AG09319 (cell line): Measurements from ENCODE around the gene ZRANB3.
"Not testable (repeated sequence)": the region's sequence is repeated elsewhere in the genome, so short reads cannot be mapped to it uniquely, and the experiment has no call there.

Experiments used
- DNase-seq: peaks from one replicate; pipeline ENCODE4 v3.0.0-alpha.2; 2010; ENCODE audit warnings: low read depth; ENCODE audit errors: extremely low read depth
- TF ChIP-seq, protein P1 (sequence below): IDR thresholded peaks from 2 replicates; pipeline ENCODE4 v1.5.1; 2011; ENCODE audit warnings: low read depth, mild to moderate bottlenecking, inconsistent platforms, low read length, moderate library complexity

ZRANB3 gene

DNA sequence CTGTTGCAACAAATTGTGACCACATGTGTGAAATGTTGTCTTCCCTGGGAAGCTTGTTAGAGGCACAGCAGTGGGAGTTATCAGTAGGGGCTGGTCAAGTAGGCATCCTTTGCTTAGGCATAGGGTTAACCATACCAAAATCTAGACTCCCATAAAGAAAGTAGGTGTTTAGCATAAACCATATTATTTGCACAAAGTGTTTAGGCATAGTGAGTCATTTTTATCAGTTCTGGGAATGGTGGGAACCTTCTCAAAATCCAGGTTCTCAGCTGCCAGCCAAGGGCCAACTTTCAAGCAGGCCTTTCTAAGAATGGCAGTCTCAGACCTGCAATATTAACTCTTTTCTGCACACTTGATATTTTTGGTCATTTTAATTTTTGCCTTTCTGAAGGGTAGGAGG lies 390.4 kb downstream of the ZRANB3 start:
- DNase-seq, result no peak
- TF ChIP-seq, protein P1, sequence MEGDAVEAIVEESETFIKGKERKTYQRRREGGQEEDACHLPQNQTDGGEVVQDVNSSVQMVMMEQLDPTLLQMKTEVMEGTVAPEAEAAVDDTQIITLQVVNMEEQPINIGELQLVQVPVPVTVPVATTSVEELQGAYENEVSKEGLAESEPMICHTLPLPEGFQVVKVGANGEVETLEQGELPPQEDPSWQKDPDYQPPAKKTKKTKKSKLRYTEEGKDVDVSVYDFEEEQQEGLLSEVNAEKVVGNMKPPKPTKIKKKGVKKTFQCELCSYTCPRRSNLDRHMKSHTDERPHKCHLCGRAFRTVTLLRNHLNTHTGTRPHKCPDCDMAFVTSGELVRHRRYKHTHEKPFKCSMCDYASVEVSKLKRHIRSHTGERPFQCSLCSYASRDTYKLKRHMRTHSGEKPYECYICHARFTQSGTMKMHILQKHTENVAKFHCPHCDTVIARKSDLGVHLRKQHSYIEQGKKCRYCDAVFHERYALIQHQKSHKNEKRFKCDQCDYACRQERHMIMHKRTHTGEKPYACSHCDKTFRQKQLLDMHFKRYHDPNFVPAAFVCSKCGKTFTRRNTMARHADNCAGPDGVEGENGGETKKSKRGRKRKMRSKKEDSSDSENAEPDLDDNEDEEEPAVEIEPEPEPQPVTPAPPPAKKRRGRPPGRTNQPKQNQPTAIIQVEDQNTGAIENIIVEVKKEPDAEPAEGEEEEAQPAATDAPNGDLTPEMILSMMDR, result no peak

DNA sequence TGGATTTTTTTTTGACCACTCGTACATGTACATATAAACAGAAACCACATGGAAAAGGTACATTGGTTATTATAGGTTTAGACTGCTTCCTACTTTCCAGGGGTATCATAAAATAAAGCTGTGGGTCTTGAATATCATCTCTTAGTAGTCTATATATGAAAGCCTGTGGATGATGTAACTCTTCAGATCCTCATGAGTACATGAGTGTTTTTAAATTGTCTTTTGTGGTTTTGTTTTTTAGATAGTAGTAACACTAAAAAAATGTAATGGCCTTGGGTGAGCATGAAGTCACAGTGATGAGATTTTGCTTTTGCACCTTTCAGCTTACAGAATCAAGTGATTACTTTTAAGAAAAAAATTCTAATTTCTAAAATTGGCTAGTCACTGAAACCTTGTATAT lies 398.7 kb downstream of the ZRANB3 start:
- TF ChIP-seq, protein P1, result no peak
- DNase-seq, result no peak

GRCh38 chr2:135130751-135131150 lies 400.3 kb downstream of the ZRANB3 start:
- no peak for DNase-seq
- TF ChIP-seq, protein P1, result no peak

GRCh38 chr2:135125940-135126339 lies 405.1 kb downstream of the ZRANB3 start:
- TF ChIP-seq, protein P1, result no peak
- DNase-seq, result no peak

DNA sequence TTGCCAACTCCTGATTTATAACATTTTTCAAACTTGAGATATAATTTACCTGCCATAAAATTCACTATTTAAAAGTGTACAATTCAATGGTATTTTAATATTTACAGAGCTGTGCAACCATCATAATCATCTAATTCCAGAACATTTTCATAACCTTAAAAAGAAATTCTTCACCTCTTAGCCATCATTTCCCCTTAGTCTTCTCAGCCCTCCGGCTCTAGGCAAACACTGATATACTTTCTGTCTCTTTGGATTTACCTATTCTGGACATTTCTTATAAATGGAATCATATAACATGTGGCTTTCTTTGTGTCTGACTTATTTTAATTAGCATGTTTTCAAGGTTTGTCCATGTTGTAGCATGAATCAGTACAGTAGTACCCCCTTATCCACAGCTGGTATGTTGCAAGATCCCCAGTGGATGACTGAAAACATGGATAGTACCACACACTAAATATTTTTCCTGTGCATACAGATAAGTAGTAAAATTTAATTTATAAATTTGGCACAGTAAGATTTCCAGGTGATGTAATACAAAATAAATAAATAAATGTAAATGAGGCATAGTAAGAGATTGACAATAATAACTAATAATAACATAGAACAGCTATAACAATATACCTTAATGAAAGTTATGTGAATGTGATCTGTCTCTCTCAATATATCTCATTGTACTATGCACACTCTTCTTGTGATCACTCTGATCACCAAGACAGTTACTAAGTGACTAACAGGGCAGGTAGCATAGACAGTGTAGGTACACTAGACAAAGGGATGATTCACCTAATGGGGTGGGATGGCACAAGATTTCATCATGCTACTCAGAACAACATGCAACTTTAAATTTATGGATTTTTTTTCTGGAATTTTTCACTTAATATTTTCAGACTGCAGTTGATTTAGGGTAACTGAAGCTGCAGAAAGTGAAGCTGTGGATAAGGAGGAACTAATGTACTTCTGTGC lies 405.8 kb downstream of the ZRANB3 start:
- no peak for DNase-seq
- TF ChIP-seq, protein P1, result no peak

DNA sequence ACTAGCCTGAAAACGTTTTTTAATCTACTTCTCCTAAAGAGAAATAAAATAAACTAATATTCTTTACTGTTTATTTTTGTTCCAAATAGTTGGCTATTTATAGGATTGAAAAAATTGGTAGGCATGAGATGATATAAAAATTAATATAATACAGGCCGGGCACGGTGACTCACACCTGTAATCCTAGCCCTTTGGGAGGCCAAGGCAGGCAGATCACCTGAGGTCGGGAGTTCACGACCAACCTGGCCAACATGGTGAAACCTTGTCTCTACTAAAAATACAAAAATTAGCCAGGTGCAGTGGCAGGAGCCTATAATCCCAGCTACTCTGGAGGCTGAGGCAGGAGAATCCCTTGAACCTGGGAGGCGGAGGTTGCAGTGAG lies 409.4 kb downstream of the ZRANB3 start:
- not testable (repeated sequence) for DNase-seq

- no peak for DNase-seq
- TF ChIP-seq, protein P1, result no peak
These were observed 409.9 kb downstream of the ZRANB3 start for GRCh38 chr2:135121016-135121657.

DNA sequence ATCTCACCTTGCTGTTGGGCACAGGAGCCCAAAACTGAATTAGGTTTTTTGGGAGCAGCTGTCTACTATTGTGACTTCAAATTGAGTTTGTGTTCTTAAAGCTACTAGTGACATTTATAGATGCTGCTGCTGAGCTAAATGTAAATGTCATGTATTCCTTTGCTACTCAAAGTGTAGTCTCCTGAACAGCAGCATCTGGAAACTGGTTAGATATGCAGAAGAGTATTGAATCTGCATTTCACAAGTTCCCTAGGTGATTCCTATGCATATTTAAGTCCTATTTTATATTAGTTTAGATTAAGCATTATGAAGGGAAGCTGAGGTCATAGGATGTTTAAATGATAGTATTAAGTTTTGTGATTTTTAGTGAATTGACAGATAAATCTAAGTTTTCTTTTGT lies 411.4 kb downstream of the ZRANB3 start:
- TF ChIP-seq, protein P1, result no peak

More for the DNA sequence above, 411.4 kb downstream of the ZRANB3 start:
- no peak for DNase-seq
